Tibial nerve (tissue), 4 donors: ENCODE results near the gene PIAS2.

ENCODE experiments used
- EP300 ChIP-seq, 2 donors: sonication (generic); formaldehyde crosslinking; IDR thresholded peaks; one replicate each; pipeline ENCODE4 v1.6.1; 2017; ENCODE audit warnings: antibody characterized with exemption in 2 of 2, mild to moderate bottlenecking in 1 of 2
- TF ChIP-seq, protein P1 (sequence below), 5 experiments: fragments of 200-600 bp in 3 of 5; fragments of 450-650 bp in 2 of 5; sonication (generic) in 3 of 5; IDR thresholded peaks; one replicate each; pipeline ENCODE4 v1.5.1; 2016 to 2019; ENCODE audit warnings: antibody characterized with exemption in 5 of 5, mild to moderate bottlenecking in 3 of 5, moderate library complexity in 2 of 5

DNA sequence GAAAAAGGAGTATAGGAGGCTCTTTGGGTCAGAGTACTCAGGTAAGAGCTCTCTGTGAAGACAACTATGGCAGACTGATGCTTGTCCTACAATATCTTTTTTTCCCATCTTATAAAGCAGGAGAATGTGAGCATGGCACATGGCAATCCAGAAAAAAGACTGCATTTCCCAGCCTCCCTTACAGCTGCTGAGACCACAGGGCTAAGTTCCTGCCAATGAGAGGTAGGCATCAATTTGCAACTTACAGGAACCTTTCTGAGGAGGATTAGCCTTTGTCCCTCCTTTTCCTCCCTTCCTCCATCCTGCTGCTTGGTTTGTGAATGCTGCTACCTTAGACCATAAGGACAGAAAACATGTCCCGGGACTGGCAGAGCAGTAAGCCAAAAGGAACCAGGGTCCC lies 122.7 kb downstream of the PIAS2 start:
- TF ChIP-seq, protein P1, sequence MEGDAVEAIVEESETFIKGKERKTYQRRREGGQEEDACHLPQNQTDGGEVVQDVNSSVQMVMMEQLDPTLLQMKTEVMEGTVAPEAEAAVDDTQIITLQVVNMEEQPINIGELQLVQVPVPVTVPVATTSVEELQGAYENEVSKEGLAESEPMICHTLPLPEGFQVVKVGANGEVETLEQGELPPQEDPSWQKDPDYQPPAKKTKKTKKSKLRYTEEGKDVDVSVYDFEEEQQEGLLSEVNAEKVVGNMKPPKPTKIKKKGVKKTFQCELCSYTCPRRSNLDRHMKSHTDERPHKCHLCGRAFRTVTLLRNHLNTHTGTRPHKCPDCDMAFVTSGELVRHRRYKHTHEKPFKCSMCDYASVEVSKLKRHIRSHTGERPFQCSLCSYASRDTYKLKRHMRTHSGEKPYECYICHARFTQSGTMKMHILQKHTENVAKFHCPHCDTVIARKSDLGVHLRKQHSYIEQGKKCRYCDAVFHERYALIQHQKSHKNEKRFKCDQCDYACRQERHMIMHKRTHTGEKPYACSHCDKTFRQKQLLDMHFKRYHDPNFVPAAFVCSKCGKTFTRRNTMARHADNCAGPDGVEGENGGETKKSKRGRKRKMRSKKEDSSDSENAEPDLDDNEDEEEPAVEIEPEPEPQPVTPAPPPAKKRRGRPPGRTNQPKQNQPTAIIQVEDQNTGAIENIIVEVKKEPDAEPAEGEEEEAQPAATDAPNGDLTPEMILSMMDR (IDR thresholded peaks at IDR 0.05), result no peak
- no peak for TF ChIP-seq EP300 (IDR thresholded peaks at IDR 0.05)
